ENCODE results near the gene IFITM2.

- no peak for TF ChIP-seq TAF1 (IDR thresholded peaks at IDR 0.05; ENCODE audit: low read depth, low read length)
- TF ChIP-seq POLR2AphosphoS5 (IDR thresholded peaks at IDR 0.05; ENCODE audit: low read depth, low read length), result no peak
- no peak for TF ChIP-seq POLR2A (IDR thresholded peaks at IDR 0.05; ENCODE audit: low read depth, low read length)
- no peak for TF ChIP-seq SPI1 (IDR thresholded peaks at IDR 0.05; ENCODE audit: low read depth, low read length)
These were observed 44.9 kb downstream of the IFITM2 start for GRCh38 chr11:352456-353031.

All from GM12891 (cell line).